K562 (cell line): ENCODE data around the gene NR0B2. TPM values are rescaled to one million over a fixed set of nuclear protein-coding genes. Genes with fewer than 3 reads are reported as not detected.

Source experiments
- BACH1 ChIP-seq: fragments of 200-800 bp; sonication (Bioruptor generic); IDR thresholded peaks from 2 replicates; pipeline ENCODE4 v1.6.1; 2016; ENCODE audit warnings: missing genetic modification characterization, missing compliant biosample characterization
- BCLAF1 ChIP-seq, 2 experiments: fragments of 450-650 bp in 1 of 2; IDR thresholded peaks; 2 replicates each; pipeline ENCODE4 v1.6.1; 2011 to 2017; ENCODE audit warnings: low read depth in 2 of 2, antibody characterized with exemption in 1 of 2, borderline replicate concordance in 1 of 2, low read length in 1 of 2, mild to moderate bottlenecking in 1 of 2, mixed read lengths in 1 of 2; ENCODE audit not compliant: control insufficient read depth in 1 of 2
- EP400 ChIP-seq: fragments of 450-650 bp; IDR thresholded peaks from 2 replicates; pipeline ENCODE4 v1.6.1; 2017; ENCODE audit warnings: antibody characterized with exemption, mild to moderate bottlenecking, moderate library complexity
- FOXA1 ChIP-seq: fragments of 450-650 bp; IDR thresholded peaks from 2 replicates; pipeline ENCODE4 v1.6.1; 2016; ENCODE audit warnings: mild to moderate bottlenecking, borderline replicate concordance
- HBP1 ChIP-seq: fragments of 450-650 bp; formaldehyde crosslinking; IDR thresholded peaks from 2 replicates; pipeline ENCODE4 v1.4.0; 2022; ENCODE audit warnings: missing genetic modification characterization
- MXI1 ChIP-seq: IDR thresholded peaks from 2 replicates; pipeline ENCODE4 v1.6.1; 2011; ENCODE audit warnings: low read depth, mild to moderate bottlenecking, improper control_type of control experiment, low read length
- SP1 ChIP-seq: sonication (generic); formaldehyde crosslinking; IDR thresholded peaks from 2 replicates; pipeline ENCODE4 v1.8.1; 2022; ENCODE audit warnings: mild to moderate bottlenecking, missing genetic modification reagents
- TBP ChIP-seq: optimal IDR thresholded peaks from 2 replicates; pipeline ENCODE3; 2011; ENCODE audit warnings: low read depth, low read length, improper control_type of control experiment
- TCF15 ChIP-seq: fragments of 250-450 bp; sonication (Bioruptor Pico); IDR thresholded peaks from 2 replicates; pipeline ENCODE4 v1.8.0; 2022; ENCODE audit warnings: moderate library complexity, mild to moderate bottlenecking, inconsistent platforms
- TRIM25 ChIP-seq: fragments of 450-650 bp; IDR thresholded peaks from 2 replicates; pipeline ENCODE4 v1.7.0; 2016; ENCODE audit warnings: borderline replicate concordance
- ZNF146 ChIP-seq: IDR thresholded peaks from one replicate; pipeline ENCODE4 v1.6.1; 2018; ENCODE audit warnings: missing compliant biosample characterization; ENCODE audit not compliant: unreplicated experiment
- ZNF354B ChIP-seq: fragments of 250-450 bp; sonication (Bioruptor Pico); IDR thresholded peaks from 2 replicates; pipeline ENCODE4 v1.4.0; 2020
- ZZZ3 ChIP-seq: fragments of 450-650 bp; IDR thresholded peaks from 2 replicates; pipeline ENCODE4 v1.6.1; 2016; ENCODE audit warnings: antibody characterized with exemption, mild to moderate bottlenecking, moderate library complexity
- polyA plus RNA-seq, 8 experiments: library from polyadenylated mRNA; depleted of rRNA in 4 of 8; stranded (reverse) in 5 of 8; unstranded in 3 of 8; fragments of >200 nt; fragmentation: Nextera tagmentation in 2 of 8; fragmentation: Illumina TruSeq in 1 of 8; extraction: Ambion mirVana in 2 of 8; extraction: Trizol in 1 of 8; gene quantifications; 2 replicates each; pipeline versions ENCODE4 v1.2.1 to v1.2.3, GENCODE V29; 2011 to 2014; ENCODE audit warnings: inconsistent platforms in 1 of 8, missing spikeins in 1 of 8
- total RNA-seq, 7 experiments: library from RNA; depleted of rRNA in 6 of 7; stranded (reverse); fragments of >200 nt in 6 of 7; fragmentation: Illumina TruSeq in 2 of 7; extraction: Trizol in 2 of 7; gene quantifications; 2 replicates each; pipeline versions ENCODE4 v1.2.1 to v1.2.3, GENCODE V29; 2011 to 2021; ENCODE audit warnings: low replicate concordance in 1 of 7
- TF ChIP-seq, protein P1 (sequence below): fragments of 250-450 bp; sonication (Bioruptor Pico); IDR thresholded peaks from 2 replicates; pipeline ENCODE4 v1.5.0; 2021

Gene NR0B2
- total and polyA plus RNA-seq, 9 of the 15 experiments (the other 6 are each of a cell fraction or from before 2014, with no cell fraction given): not detected

GRCh38 chr1:26921540-26922430 is 8.0 kb upstream of the NR0B2 start, which contains the start of gene NUDC (continued):
- TF ChIP-seq BCLAF1 (IDR thresholded peaks at IDR 0.05; ENCODE audit: borderline replicate concordance in 1 of 2, control insufficient read depth in 1 of 2, low read depth in 2 of 2, low read length in 1 of 2): no peak
- no peak for TF ChIP-seq ZNF354B (CRISPR knock-in tag)
- TF ChIP-seq, protein P1, sequence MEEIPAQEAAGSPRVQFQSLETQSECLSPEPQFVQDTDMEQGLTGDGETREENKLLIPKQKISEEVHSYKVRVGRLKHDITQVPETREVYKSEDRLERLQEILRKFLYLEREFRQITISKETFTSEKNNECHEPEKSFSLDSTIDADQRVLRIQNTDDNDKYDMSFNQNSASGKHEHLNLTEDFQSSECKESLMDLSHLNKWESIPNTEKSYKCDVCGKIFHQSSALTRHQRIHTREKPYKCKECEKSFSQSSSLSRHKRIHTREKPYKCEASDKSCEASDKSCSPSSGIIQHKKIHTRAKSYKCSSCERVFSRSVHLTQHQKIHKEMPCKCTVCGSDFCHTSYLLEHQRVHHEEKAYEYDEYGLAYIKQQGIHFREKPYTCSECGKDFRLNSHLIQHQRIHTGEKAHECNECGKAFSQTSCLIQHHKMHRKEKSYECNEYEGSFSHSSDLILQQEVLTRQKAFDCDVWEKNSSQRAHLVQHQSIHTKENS (CRISPR knock-in tag): no peak
- no peak for TF ChIP-seq ZZZ3
- TF ChIP-seq TBP: peak; percentile 85
- peak; percentile 18 for TF ChIP-seq ZNF146 (CRISPR knock-in tag)
- no peak for TF ChIP-seq FOXA1
- no peak for TF ChIP-seq BACH1
- TF ChIP-seq EP400: peak; percentile 96
- TF ChIP-seq SP1 (CRISPR knock-in tag): peak; percentile 95
- no peak for TF ChIP-seq TRIM25
- no peak for TF ChIP-seq HBP1 (CRISPR knock-in tag)
- peak; percentile 70; the same call in 1 of the 2 replicates for TF ChIP-seq MXI1
- no peak for TF ChIP-seq TCF15
